SIG-M5 treated with dmso at 0.1 percent for 504 hours (cell line): ENCODE data around the gene HNRNPLL.
"Not testable (repeated sequence)": the region's sequence is repeated elsewhere in the genome, so short reads cannot be mapped to it uniquely, and the experiment has no call there.

Experiments
- DNase-seq: peaks from one replicate; lab custom pipeline; 2025; ENCODE audit not compliant: unreplicated experiment; lab: John Stamatoyannopoulos, UW

The HNRNPLL gene

GRCh38 chr2:38620282-38620977, 17.7 kb upstream of the HNRNPLL start:
- DNase-seq = no peak

DNA sequence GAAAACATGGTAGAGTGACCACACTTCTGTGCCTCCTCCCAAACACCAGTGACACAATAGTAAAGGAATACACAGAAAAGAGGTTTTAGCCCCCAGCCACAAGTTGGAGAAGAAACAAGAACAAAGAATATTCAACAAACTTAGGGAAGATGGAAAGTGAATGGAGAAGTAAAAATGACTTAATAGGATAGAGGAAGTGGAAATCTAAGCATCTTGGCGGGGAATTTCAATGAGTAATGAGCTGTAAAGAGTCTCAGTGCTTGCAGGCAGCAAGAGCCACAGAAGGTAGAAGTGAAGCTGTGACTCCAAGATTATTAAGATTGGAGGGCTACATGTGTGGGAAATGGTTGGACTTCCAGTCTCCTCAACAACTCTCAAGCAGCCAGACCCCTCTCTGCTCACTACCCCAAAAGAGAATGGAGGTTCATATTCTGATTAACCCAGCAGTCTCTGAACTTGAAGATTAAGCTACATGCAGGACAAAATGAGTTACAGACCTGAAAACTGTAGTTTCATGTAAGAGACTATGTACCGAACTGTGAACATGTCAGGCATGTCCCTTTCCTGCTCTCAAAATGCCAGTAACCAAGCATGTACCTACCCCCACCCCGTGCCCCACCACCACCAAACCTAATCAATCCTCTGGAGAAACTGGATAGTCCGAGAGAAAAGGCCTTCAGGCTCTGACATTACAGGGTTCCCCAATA, 16.9 kb upstream of the HNRNPLL start:
- DNase-seq = peak; percentile 93

- no peak for DNase-seq
Observed at GRCh38 chr2:38617301-38617700, 14.6 kb upstream of the HNRNPLL start.

GRCh38 chr2:38615237-38615636, 12.5 kb upstream of the HNRNPLL start:
- DNase-seq = no peak

DNA sequence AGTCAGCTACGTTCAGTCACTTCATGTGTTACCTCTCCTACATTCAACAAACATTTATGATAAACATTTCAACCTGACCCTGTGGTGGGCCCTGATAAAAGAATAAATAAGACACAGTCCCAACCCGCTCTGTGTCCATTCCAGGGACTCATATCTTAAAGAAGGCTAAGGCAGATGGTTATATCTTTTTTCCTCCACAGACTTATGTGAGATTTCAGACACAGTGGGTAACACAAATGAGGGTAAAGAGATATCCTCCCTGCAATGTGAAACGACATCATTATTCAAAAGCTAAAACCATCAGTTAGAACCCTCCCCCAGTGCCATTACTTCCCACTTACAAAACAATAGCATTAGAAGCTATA, 11.1 kb upstream of the HNRNPLL start:
- no peak for DNase-seq

- DNase-seq = peak; percentile 68
Observed at GRCh38 chr2:38613126-38613848, 10.6 kb upstream of the HNRNPLL start.

DNA sequence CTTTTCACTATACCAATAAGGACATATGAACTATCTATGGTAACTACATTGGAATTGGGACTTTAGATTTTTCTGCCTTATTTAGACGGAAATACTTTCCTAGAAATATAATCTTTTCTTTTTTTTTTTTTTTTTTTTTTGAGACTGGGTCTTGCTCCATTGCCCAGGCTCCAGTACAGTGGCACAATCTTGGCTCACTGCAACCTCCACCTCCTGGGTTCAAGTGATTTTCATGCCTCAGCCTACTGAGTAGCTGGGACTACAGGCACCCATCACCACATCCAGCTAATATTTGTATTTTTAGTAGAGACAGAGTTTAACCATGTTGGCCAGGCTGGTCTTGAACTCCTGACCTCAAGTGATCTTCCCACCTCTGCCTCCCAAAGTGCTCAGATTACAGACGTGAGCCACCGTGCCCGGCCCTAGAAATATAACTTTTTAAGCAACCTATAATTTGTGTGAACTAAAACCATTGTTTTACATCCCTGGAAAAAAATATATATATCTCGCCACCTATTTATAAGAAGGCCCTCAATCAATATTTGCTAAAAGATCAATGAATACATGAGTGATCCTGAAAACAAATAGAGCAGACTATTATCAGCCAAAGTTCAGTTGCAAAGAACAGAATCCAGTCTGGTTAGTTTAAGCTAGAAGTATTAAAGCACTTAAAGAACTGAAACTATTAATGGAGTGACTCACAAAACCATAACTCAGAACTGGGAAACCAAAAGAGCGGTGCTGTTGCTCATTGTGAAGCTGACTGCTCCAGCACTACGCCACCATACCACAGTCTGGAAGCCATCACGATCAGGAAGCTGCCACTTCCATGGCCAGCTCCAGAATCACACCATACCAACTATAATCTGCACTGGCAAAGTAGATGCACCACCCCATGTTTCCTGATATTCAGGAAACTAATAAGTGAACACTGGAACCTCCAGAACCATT, 8.4 kb upstream of the HNRNPLL start:
- peak; percentile 82 for DNase-seq

DNA sequence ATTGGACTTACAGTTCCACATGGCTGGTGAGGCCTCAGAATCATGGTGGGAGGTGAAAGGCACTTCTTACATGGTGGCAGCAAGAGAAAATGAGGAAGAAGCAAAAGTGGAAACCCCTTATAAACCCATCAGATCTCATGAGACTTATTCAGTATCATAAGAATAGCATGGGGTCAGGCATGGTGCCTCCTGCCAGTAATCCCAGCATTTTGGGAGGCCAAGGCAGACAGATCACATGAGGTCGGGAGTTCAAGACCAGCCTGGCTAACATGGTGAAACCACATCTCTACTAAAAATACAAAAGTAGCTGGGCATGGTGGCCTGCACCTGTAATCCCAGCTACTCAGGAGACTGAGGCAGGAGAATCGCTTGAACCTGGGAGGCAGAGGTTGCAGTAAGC, 6.5 kb upstream of the HNRNPLL start:
- not testable (repeated sequence) for DNase-seq

DNA sequence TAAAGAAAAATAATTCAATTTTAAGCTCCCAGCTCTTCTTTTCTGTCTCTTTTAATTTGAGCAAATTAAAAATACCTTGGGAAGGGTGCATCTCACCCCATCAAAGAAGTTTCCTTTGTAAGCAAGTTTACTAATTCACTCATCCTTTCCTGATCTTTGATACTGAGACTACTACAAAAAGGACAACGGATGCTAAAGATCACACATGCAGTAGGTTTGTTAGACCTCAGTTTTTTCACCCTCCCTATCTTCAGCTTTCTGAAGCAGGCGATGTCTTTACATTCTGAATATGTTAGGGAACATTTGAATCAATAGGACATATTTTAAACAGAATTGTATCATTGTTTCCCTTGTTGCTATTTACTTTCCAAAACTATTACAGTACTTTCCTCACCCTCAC, 6.0 kb upstream of the HNRNPLL start:
- DNase-seq = no peak

DNA sequence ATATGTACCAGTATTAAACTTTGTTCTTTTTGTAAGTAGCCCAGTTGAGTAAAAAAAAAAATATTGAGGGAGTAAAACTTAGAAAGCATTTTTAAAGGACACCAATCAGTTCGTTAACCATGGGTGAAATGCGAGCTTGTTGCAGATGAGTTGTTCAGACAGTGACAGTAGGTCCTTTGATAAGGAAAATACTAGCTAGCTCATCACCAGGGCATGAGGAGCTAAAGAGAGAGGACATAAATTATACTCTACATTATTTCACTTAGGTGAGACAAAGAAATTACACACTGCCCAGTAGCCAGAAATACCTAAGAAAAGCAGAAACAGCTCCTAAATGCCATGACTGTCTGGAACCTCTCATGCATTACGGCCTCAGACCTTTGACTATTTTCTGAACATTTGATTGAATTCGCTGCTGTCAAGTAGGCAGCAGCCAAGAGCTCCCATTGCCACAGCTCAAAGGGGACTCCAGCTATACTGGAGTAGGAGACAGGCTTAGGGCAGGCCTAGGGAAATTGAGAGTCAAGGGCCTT, 2.6 kb upstream of the HNRNPLL start:
- no peak for DNase-seq

- DNase-seq = peak; percentile 84
Observed at GRCh38 chr2:38603402-38604290, 918 bp upstream of the HNRNPLL start.

DNA sequence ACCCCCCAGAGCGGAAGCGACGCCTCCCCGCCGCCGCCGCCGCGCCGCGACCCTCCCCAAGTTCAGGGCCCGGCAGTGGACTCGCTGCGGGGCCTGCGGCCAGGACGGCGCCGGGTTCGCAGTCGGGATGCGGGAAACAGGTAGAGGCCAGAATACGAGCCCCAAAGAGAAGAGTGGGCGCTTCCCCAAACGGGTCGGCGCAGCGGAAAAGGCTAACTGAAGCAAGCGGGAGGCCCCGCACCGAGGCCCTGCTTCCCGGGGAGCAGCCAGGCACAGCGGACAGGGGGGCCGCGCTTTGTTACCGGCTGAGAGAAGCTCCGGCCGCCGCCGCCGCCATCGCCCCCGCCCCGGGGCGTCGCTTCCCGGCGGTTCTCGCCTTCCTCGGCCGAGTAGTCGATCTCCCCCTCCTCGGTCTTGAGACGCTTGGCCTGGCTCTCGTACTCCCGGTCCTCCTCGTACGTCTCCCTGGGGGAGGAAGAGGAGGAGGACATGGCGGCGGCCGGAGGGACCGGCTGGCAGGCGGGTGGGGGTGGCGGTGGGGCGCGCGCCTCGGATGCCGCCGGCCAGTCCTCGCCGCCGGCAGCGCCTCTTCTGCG, 494 bp downstream of the HNRNPLL start:
- DNase-seq = peak; percentile 58

- DNase-seq = peak; percentile 70
Observed at GRCh38 chr2:38601463-38602135, 1.1 kb downstream of the HNRNPLL start.

DNA sequence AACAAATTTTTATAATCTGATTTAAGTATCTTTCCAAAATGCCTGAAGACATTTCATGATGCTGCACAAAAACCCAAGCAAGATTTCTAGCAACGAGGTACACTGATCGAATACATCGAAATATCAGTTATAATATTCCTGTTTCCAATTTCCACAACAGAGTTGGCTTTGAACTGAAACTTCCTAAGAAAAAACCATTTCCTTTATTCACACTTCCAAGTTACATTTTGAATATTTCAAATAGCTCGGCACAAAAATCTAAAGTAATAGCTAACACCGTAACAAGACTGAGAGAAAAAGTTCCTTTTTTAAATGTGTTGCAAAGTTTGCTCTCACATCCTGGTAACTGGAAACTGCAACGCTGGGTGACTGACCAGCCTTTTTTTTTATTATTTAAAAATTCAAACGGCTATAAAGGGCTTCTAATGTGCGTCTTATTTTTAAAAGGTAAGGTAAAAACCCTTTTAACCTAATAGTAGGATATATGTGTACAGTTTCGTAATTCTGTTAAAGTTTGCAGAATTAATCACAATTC, 1.7 kb downstream of the HNRNPLL start:
- DNase-seq = peak; percentile 37

DNA sequence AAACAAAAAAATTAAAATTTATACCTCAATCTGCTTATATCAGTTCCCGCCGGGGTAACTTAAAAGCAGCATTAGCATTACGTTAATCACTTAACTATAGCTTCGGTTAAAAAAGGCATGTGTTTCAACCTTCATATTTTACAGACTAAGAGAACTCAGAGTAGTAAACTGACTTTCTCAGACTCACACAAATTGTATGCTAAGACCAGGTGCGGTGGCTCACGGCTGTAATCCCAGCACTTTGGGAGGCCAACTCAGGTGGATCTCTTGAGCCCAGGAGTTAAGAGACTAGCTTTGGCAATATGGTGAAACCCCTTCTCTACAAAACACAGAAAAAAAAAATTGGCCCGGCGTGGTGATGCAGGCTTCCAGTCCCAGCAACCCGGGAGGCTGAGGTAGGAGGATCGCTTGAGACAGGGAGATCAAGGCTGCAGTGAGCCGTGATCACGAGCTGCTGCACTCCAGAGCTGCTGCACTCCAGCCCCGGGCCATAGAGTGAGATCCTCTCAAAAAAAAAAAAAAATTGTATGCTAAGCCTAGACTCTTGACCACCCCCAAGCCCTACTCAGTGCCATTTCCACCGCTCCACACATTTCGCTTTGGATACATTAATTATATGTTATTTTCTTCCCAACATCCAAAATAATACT, 2.4 kb downstream of the HNRNPLL start:
- no peak for DNase-seq

DNA sequence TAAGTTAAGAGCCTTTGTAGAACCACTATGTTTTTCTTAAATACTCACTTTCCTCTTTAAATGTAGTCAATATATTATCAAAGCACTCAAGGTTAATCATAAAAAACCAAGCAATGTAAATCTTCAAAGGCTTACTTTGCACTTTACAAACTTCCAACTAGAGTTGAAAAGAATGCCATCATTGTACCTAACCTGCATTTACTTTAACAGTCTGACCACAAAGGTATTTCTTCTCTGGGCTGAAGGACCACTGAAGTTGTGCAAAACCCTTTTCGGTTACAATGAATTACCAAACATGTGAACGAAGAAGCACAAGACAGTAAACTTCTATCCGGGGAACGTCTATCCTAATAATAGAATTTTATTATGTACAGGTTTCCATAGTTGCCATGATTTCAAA, 3.0 kb downstream of the HNRNPLL start:
- peak; percentile 89 for DNase-seq

DNA sequence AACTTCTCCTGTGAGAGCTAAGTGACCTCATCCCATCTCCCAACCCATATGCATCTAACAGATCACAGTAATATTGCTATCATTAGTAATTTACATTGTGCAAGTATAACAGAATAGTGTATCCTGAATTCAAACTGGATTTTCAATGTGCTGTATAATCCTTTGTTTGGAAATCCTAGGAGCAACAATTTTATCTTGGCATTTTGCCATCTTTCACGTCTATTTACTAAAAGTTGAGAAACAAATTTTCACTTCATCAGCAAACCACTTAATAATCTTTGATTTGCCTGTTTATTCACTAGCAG, 3.8 kb downstream of the HNRNPLL start:
- DNase-seq = no peak
